Left forelimb (tissue), 1 donor: Measurements from ENCODE around the gene RAB11FIP4.
"Not testable (repeated sequence)": the region's sequence is repeated elsewhere in the genome, so short reads cannot be mapped to it uniquely, and the experiment has no call there.

Experiments used
- DNase-seq: peaks from one replicate; pipeline ENCODE4 v3.0.0-alpha.2; 2018; ENCODE audit warnings: low spot score

Gene RAB11FIP4

GRCh38 chr17:31433091-31433790 lies 41.8 kb downstream of the RAB11FIP4 start:
- DNase-seq, result no peak

DNA sequence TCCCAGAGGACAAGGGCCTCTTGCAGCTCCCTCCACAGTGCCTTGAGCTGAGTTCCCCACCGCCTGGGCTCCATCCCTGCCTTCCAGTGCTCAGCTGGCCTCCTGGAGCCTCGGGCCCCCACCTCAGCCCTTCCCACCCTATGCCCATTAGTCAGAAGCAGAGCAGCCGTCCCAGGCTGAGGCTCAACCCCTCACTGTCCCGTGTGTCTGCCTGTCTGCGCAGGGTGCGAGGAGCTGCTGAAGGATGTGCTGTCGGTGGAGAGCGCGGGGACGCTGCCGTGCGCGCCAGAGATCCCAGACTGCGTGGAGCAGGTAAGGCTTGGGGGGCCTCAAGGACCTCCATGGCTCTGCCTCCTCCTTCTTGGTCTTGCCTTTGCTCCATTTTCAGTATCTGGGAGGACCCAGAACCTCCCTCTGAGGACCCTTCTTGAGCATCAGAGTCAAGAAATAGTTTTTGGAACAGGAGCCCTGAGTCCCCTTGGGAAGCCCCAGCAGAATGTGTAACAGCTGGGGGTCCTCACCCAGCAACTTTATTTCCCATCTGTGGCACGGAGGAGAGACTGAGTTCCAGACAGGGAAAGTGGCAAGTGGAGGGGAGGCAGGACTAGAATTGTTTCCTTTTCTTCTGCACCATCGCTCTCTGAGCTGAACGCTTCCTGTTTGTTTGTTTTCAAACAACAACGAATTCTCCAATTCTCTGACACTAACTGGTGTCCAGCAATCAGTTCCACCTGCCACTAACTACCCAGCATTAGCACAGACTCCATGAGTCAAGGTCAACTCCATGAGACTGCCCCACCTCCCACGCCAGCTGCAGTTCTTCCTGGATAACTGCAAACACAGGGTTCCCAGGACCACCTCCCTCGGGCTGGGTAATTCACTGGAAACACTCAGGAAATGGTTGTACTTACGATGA lies 42.6 kb downstream of the RAB11FIP4 start:
- DNase-seq, result no peak

GRCh38 chr17:31434727-31435050 lies 43.2 kb downstream of the RAB11FIP4 start:
- no peak for DNase-seq

DNA sequence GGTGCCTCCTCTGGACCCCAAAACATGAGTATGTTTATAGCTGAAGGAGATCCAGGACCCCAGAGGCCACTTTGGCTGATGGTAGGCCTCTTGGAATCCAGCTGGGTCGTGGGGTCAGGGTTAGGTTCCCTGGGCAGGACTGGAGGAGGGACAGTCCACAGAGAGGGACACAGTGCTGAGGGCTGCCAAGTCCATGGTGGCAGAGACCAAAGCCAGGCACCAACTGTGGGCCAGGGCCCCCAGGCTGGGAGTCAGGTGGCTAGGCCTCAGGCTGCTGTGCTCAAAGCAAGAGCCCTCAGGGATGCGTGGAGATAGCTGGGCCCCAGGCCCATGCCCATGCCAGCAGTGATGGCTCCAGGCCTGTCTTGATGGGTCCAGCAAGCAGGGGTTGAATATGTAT lies 44.1 kb downstream of the RAB11FIP4 start:
- DNase-seq, result no peak

- DNase-seq, result no peak
Measured at GRCh38 chr17:31437720-31438400, 46.4 kb downstream of the RAB11FIP4 start.

DNA sequence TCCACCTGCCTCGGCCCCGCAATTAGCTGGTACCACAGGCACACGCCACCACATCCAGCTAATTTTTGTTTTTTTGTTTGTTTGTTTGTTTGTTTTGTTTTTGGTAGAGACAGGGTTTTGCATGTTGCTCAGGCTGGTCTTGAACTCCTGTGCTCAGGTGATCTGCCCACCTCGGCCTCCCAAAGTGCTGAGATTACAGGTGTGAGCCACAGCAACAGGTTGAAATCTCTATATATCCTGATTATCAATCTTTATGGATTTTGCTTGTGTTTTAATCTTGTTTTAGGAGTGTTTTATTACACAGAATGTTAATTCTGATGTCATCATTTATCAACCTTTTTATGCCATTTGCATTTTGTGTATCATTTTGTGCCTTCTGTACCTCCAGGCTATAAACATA lies 48.2 kb downstream of the RAB11FIP4 start:
- no peak for DNase-seq

GRCh38 chr17:31442276-31442675 lies 50.8 kb downstream of the RAB11FIP4 start:
- no peak for DNase-seq

- not testable (repeated sequence) for DNase-seq
Measured at GRCh38 chr17:31442856-31443255, 51.4 kb downstream of the RAB11FIP4 start.

- no peak for DNase-seq
Measured at GRCh38 chr17:31443386-31443785, 51.9 kb downstream of the RAB11FIP4 start.

DNA sequence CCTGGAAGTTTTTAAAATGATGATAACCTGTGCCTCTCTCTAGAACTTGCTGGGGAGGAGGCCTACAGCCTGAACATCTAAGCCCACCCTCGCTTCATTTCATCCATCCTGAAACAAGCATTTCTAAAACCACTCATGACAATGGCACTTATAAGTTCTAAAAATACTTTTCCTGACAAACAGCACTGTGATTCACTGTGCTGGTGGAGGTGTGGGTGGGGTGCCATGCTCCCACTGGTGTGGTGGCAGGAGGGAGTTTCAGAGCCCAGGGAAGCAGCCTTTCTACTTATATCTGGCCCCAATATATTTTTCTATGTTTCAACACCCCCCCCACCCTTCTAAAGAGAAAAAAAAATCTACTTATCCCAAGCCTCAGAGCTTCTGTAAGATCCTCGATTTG lies 52.6 kb downstream of the RAB11FIP4 start:
- no peak for DNase-seq

GRCh38 chr17:31446195-31446967 lies 54.9 kb downstream of the RAB11FIP4 start:
- DNase-seq, result no peak

- no peak for DNase-seq
Measured at GRCh38 chr17:31448467-31449077, 57.1 kb downstream of the RAB11FIP4 start.

- DNase-seq, result no peak
Measured at GRCh38 chr17:31449111-31449510, 57.6 kb downstream of the RAB11FIP4 start.

DNA sequence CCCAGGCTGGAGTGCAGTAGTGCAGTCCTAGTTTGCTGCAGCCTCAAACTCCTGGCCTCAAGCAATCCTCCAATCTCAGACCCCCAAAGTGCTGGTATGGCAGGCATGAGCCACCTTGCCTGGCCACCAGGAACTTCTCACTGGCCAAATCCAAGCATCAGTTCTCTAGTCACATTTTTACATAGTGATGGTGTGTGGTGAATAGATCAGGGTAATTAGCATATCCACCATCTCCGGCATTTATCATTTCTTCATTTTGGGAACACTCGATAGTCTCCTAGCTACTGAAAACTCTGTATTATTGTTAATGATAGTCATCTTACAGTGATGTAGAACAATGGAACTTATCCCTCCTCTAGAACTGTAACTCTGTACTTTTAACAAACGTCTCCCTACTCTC lies 58.3 kb downstream of the RAB11FIP4 start:
- no peak for DNase-seq

DNA sequence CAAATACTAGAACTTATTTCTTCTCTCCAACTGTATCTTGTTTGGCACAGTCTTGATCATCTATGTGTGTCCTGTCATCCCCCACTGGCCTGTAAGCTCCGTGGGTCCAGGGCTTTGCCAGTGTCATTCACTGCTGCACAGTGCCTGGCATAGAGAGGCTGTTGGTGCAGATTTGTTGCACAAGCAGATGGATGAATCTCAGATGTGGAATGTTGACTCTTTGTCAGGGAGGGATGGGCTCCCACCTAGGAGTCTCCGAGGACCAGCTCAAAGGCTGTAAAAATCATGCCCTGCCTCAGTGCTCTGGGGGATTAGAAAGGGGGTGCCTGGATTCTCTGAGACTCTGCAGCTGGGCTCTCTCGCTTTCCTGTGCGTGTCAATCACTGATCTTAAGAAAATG lies 60.6 kb downstream of the RAB11FIP4 start:
- no peak for DNase-seq

DNA sequence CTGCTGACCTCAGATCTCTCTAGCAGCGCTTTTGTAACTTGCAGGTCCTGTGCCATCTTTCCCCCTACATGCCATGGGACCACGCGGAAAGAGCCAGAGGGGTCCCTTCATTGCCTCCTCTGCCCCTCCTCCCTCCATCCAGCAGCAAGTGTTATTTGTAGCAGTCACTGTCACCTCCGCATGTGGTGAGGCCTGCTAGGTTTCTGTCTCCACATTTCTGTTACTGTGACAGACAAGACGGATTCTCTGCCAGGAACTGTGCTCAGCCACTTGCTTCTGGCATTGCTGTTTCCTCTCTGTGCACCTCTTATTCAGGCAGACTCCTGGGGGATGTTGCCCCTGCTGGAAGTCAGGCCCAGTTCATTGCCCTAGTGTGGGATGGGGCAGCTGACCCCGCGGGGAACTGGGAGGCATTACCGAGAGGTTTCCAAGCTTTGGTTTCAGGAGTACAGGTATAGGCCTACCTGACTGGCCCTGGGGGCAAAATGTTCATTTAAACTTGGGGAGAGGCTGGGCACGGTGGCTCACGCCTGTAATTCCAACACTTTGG lies 61.2 kb downstream of the RAB11FIP4 start:
- no peak for DNase-seq

DNA sequence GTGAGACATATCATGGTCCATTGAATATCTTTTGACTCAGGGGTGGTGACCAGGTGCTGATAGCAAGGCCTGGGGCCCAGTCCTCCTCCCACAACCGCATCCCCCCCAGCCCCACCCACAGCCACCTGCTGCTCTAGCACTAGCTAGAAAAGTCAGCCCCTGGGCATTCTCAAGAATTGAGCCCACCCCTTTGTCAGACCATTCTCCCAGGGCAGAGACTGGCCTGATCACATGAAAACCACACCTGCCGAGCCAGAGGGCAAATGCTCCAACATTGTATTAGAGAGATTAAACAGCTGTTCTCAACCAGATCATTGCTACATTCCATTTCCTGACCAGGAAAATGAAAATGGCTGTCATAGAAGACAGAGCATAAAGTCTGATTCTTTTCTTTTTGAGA lies 62.4 kb downstream of the RAB11FIP4 start:
- no peak for DNase-seq

GRCh38 chr17:31456814-31457213 lies 65.3 kb downstream of the RAB11FIP4 start:
- no peak for DNase-seq

- no peak for DNase-seq
Measured at GRCh38 chr17:31457391-31458234, 66.1 kb downstream of the RAB11FIP4 start.

GRCh38 chr17:31458829-31459228 lies 67.4 kb downstream of the RAB11FIP4 start:
- no peak for DNase-seq
